Tibial nerve (tissue), 4 donors: Measurements from ENCODE around the gene MCUR1. TPM values are rescaled to one million over a fixed set of nuclear protein-coding genes. Genes with fewer than 3 reads are reported as not detected.
A peak's percentile ranks its signal among the peaks of the same experiment; 100 is the strongest.

Experiments used
- DNase-seq, 2 donors: peaks; one replicate each; pipeline ENCODE4 v3.0.0-alpha.2; 2019; ENCODE audit warnings: low spot score in 2 of 2
- H3K27ac ChIP-seq, 4 donors: fragments of 200-600 bp; sonication (generic) in 3 of 4; one replicate each; pipeline ENCODE4 v1.5.1; 2017 to 2019; ENCODE audit warnings: mild to moderate bottlenecking in 1 of 4
- H3K27me3 ChIP-seq, 2 donors: fragments of 200-600 bp; sonication (generic) in 1 of 2; one replicate each; pipeline versions ENCODE4 v1.5.1 to v1.6.0; 2017 to 2019
- H3K36me3 ChIP-seq, 3 donors: fragments of 200-600 bp; sonication (generic); one replicate each; pipeline ENCODE4 v1.5.1; 2018 to 2019
- H3K4me1 ChIP-seq, 4 donors: fragments of 200-600 bp; sonication (generic) in 3 of 4; one replicate each; pipeline ENCODE4 v1.5.1; 2017 to 2019
- H3K4me3 ChIP-seq, 4 donors: fragments of 200-600 bp; sonication (generic) in 3 of 4; one replicate each; pipeline ENCODE4 v1.5.1; 2017 to 2019; ENCODE audit warnings: mild to moderate bottlenecking in 1 of 4, moderate library complexity in 1 of 4
- H3K9me3 ChIP-seq, 4 donors: fragments of 200-600 bp; sonication (generic) in 3 of 4; one replicate each; pipeline ENCODE4 v1.5.1; 2017 to 2019
- CTCF ChIP-seq, 5 experiments: fragments of 200-600 bp in 3 of 5; fragments of 450-650 bp in 2 of 5; sonication (generic) in 3 of 5; IDR thresholded peaks; one replicate each; pipeline ENCODE4 v1.5.1; 2016 to 2019; ENCODE audit warnings: antibody characterized with exemption in 5 of 5, mild to moderate bottlenecking in 3 of 5, moderate library complexity in 2 of 5
- EP300 ChIP-seq, 2 donors: sonication (generic); formaldehyde crosslinking; IDR thresholded peaks; one replicate each; pipeline ENCODE4 v1.6.1; 2017; ENCODE audit warnings: antibody characterized with exemption in 2 of 2, mild to moderate bottlenecking in 1 of 2
- POLR2A ChIP-seq, 2 donors: fragments of 450-650 bp; IDR thresholded peaks; one replicate each; pipeline ENCODE4 v1.6.1; 2017; ENCODE audit warnings: antibody characterized with exemption in 2 of 2, mild to moderate bottlenecking in 2 of 2, moderate library complexity in 2 of 2
- WGBS, 2 donors: methylation state at CpG; one replicate each; pipeline ENCODE4 v1.1.5; 2018; 5-methylcytosine and 5-hydroxymethylcytosine counted together
- total RNA-seq, 4 donors: library from RNA; depleted of rRNA; stranded (reverse); fragments of >200 nt; gene quantifications; one replicate each; pipeline ENCODE4 v1.1.0, GENCODE V29; 2016

MCUR1 gene
- total RNA-seq, 4 donors from 2014 or later: 7.9 to 23.7 (median 9.9) TPM

- TF ChIP-seq EP300 (IDR thresholded peaks at IDR 0.05) (peak; percentile 79 to 95), CTCF (IDR thresholded peaks at IDR 0.05) (no peak), POLR2A (IDR thresholded peaks at IDR 0.05) (no peak)
- 46 to 51% methylated on average over 11 of the region's 11 CpGs for WGBS, 2 donors
- no peak overlapping the region for H3K4me3 ChIP-seq
These were observed 53.8 kb downstream of the MCUR1 start for GRCh38 chr6:13760307-13761304.

GRCh38 chr6:13759025-13759424 is 55.3 kb downstream of the MCUR1 start:
- peaks cover 0 to 2% (median 0%) of the 10 kb centered on the region in 4 donors for H3K9me3 ChIP-seq
- no peaks in the 10 kb centered on the region for H3K36me3 ChIP-seq
- no peak for TF ChIP-seq POLR2A (IDR thresholded peaks at IDR 0.05)
- no peak for TF ChIP-seq EP300 (IDR thresholded peaks at IDR 0.05)
- no peak for TF ChIP-seq CTCF (IDR thresholded peaks at IDR 0.05)
- no peak overlapping the region for H3K4me3 ChIP-seq
- WGBS, 2 donors: 86 to 92% methylated on average over 6 of the region's 6 CpGs
- H3K27ac ChIP-seq: no peak overlapping the region
- peaks cover 0 to 34% (median 26%) of the 10 kb centered on the region in 4 donors for H3K4me1 ChIP-seq
- no peak for DNase-seq
- H3K27me3 ChIP-seq: no peaks in the 10 kb centered on the region

More at GRCh38 chr6:13760307-13761304, 53.8 kb downstream of the MCUR1 start:
- Histone ChIP-seq H3K27ac (peak overlapping the region in 3 of 4 donors; percentile 10 to 83 (median 82)), H3K9me3 (peaks cover 0 to 6% (median 0%) of the 10 kb centered on the region in 4 donors), H3K4me1 (peaks cover 0 to 34% (median 26%) of the 10 kb centered on the region in 4 donors), H3K27me3 (no peaks in the 10 kb centered on the region), H3K36me3 (no peaks in the 10 kb centered on the region)
- peak in 1 of 2 donors; percentile 76 for DNase-seq

GRCh38 chr6:13754644-13755043 is 59.7 kb downstream of the MCUR1 start:
- Histone ChIP-seq H3K36me3 (no peaks in the 10 kb centered on the region), H3K27me3 (no peaks in the 10 kb centered on the region), H3K27ac (no peak overlapping the region), H3K9me3 (no peaks in the 10 kb centered on the region), H3K4me3 (no peak overlapping the region), H3K4me1 (no peaks in the 10 kb centered on the region)
- DNase-seq: no peak
- no peak for TF ChIP-seq CTCF (IDR thresholded peaks at IDR 0.05)
- 88 to 93% methylated on average over 2 of the region's 2 CpGs for WGBS, 2 donors

- TF ChIP-seq EP300 (IDR thresholded peaks at IDR 0.05) (no peak), CTCF (IDR thresholded peaks at IDR 0.05) (no peak), POLR2A (IDR thresholded peaks at IDR 0.05) (no peak)
These were observed 70.6 kb downstream of the MCUR1 start for GRCh38 chr6:13743736-13744127.

More at GRCh38 chr6:13743736-13744127, 70.6 kb downstream of the MCUR1 start:
- 72 to 89% methylated on average over 7 of the region's 7 CpGs for WGBS, 2 donors
- Histone ChIP-seq H3K27ac (no peak overlapping the region), H3K9me3 (no peaks in the 10 kb centered on the region), H3K4me3 (no peak overlapping the region), H3K36me3 (no peaks in the 10 kb centered on the region), H3K27me3 (no peaks in the 10 kb centered on the region), H3K4me1 (no peaks in the 10 kb centered on the region)
- no peak for DNase-seq
